Kidney (tissue), 14 donors: ENCODE data around the gene RASGRF2. TPM values are rescaled to one million over a fixed set of nuclear protein-coding genes. Genes with fewer than 3 reads are reported as not detected.

Experiments used
- DNase-seq, 5 donors: peaks; one replicate each; pipeline ENCODE4 v3.0.0-alpha.2; 2013 to 2020
- FAIRE-seq: peaks from 2 replicates; lab custom pipeline; 2012; peaks lifted over from hg19 to GRCh38; lab: Jason Lieb, UNC
- H3K27ac ChIP-seq, 2 donors: one replicate each; pipeline ENCODE4 v1.7.0; 2013; ENCODE audit warnings: low read depth in 2 of 2, low read length in 2 of 2, inconsistent platforms in 1 of 2
- H3K27me3 ChIP-seq: one replicate; pipeline ENCODE4 v1.7.1; 2013; ENCODE audit warnings: low read length, inconsistent platforms; ENCODE audit not compliant: control insufficient read depth, insufficient read depth
- H3K36me3 ChIP-seq, 3 donors: one replicate each; pipeline versions ENCODE4 v1.7.0 to v1.7.1; 2013; ENCODE audit warnings: low read length in 3 of 3, control low read depth in 1 of 3, inconsistent platforms in 1 of 3; ENCODE audit not compliant: insufficient read depth in 3 of 3, control insufficient read depth in 2 of 3
- H3K4me1 ChIP-seq, 3 donors: one replicate each; pipeline versions ENCODE4 v1.7.0 to v1.7.1; 2013; ENCODE audit warnings: low read length in 3 of 3, inconsistent platforms in 1 of 3, low read depth in 1 of 3; ENCODE audit not compliant: control insufficient read depth in 2 of 3, insufficient read depth in 2 of 3
- H3K4me3 ChIP-seq, 3 donors: one replicate each; pipeline versions ENCODE4 v1.7.0 to v1.8.1; 2013; ENCODE audit warnings: low read length in 3 of 3, control low read depth in 1 of 3, inconsistent platforms in 1 of 3
- H3K9ac ChIP-seq, 3 donors: one replicate each; pipeline versions ENCODE4 v1.7.0 to v1.7.1; 2013; ENCODE audit warnings: low read length in 3 of 3, control low read depth in 1 of 3, inconsistent platforms in 1 of 3
- H3K9me3 ChIP-seq, 3 donors: one replicate each; pipeline versions ENCODE4 v1.7.0 to v1.7.1; 2013; ENCODE audit warnings: low read length in 3 of 3, control low read depth in 1 of 3, inconsistent platforms in 1 of 3; ENCODE audit not compliant: control insufficient read depth in 2 of 3, insufficient read depth in 1 of 3
- CTCF ChIP-seq: IDR thresholded peaks from 3 replicates; pipeline ENCODE4 v1.5.1; 2012; ENCODE audit warnings: mild to moderate bottlenecking, moderate library complexity, borderline replicate concordance; ENCODE audit not compliant: insufficient read depth; ENCODE audit errors: extremely low read depth
- intact Hi-C: fragments of 100-400 bp; cut with DNase I; formaldehyde crosslinking; loops from one replicate; pipeline ENCODE4 v1.11.1; 2022
- polyA plus RNA-seq: library from polyadenylated mRNA; stranded (reverse); fragments of 350-450 nt; fragmentation: Illumina TruSeq; extraction: RNeasy Lipid Tissue Mini Kit (QIAGEN cat#74804); gene quantifications from one replicate; pipeline ENCODE4 v1.2.3, GENCODE V29; 2014; ENCODE audit warnings: low read depth, low replicate concordance; ENCODE audit not compliant: insufficient read depth
- total RNA-seq: library from RNA; stranded (reverse); fragmentation: NEBNext Ultra II Directional; extraction: Animal tissue kit (Norgen Biotek cat#: 25700); gene quantifications from one replicate; pipeline ENCODE4 v1.2.1, GENCODE V29; 2021
- donor health status: control.
- donor health status: control.
- donor health status: control.
- donor health status: control.
- donor health status: control.
- donor health status: DM: yes; HTN: yes; CAD: no.
- donor health status: Normal renal cell carcinoma (clear cell type).

The RASGRF2 gene
- total and polyA plus RNA-seq, 2 donors from 2014 or later = 4.9 to 14.7 TPM

GRCh38 chr5:81209869-81210493 is 249.8 kb downstream of the RASGRF2 start:
- Histone ChIP-seq H3K4me1 (no peaks in the 10 kb centered on the region), H3K4me3 (no peak overlapping the region), H3K9ac (no peak overlapping the region), H3K36me3 (no peaks in the 10 kb centered on the region), H3K9me3 (no peaks in the 10 kb centered on the region), H3K27me3 (no peaks in the 10 kb centered on the region), H3K27ac (no peak overlapping the region)
- TF ChIP-seq CTCF = no peak
- intact Hi-C loops = no loop called here
- FAIRE-seq (no peak), DNase-seq (no peak)

GRCh38 chr5:81212211-81212751 is 252.1 kb downstream of the RASGRF2 start:
- Histone ChIP-seq H3K9me3 (no peaks in the 10 kb centered on the region), H3K4me1 (no peaks in the 10 kb centered on the region), H3K4me3 (no peak overlapping the region), H3K27ac (no peak overlapping the region), H3K36me3 (no peaks in the 10 kb centered on the region), H3K27me3 (no peaks in the 10 kb centered on the region), H3K9ac (no peak overlapping the region)
- TF ChIP-seq CTCF = peak; percentile 9
- DNase-seq = peak in 3 of 5 donors; percentile 12 to 52 (median 49)
- intact Hi-C loops = no loop called here
- no peak for FAIRE-seq

GRCh38 chr5:81213070-81213469 is 252.9 kb downstream of the RASGRF2 start:
- Histone ChIP-seq H3K9me3 (no peaks in the 10 kb centered on the region), H3K9ac (no peak overlapping the region), H3K27me3 (no peaks in the 10 kb centered on the region), H3K4me3 (no peak overlapping the region), H3K27ac (no peak overlapping the region), H3K4me1 (no peaks in the 10 kb centered on the region), H3K36me3 (no peaks in the 10 kb centered on the region)
- intact Hi-C loops = no loop called here
- TF ChIP-seq CTCF = no peak
- FAIRE-seq = no peak
- no peak for DNase-seq
